B cell (primary cell): ENCODE data around the gene TCF12. TPM values are rescaled to one million over a fixed set of nuclear protein-coding genes. Genes with fewer than 3 reads are reported as not detected.

ENCODE experiments used
- ATAC-seq: fragments of 200-7000 bp; cut with Tn5 transposase; one replicate; pipeline ENCODE4 v1.10.0; 2021; ENCODE audit warnings: low read depth, mild to moderate bottlenecking, moderate number of reproducible peaks, moderate library complexity
- CTCF ChIA-PET: fragments of 350-600 bp; sonication (Branson Sonifier 250); formaldehyde crosslinking; loops from one replicate; lab custom pipeline; 2021; ENCODE audit warnings: antibody characterized with exemption, inconsistent platforms; lab: Charles Lee
- POLR2A ChIA-PET: fragments of 350-600 bp; sonication (Branson Sonifier 250); formaldehyde crosslinking; loops from one replicate; lab custom pipeline; 2021; ENCODE audit warnings: antibody characterized with exemption; lab: Charles Lee
- DNase-seq: peaks from one replicate; pipeline ENCODE4 v3.0.0; 2013
- H2AFZ ChIP-seq: 2 replicates; pipeline ENCODE4 v1.6.1; 2012; ENCODE audit warnings: mild to moderate bottlenecking, low read depth, low read length; ENCODE audit not compliant: insufficient read depth, poor library complexity, severe bottlenecking
- H3K27ac ChIP-seq, 2 donors: 1 replicate in 1 of 2; 2 replicates in 1 of 2; pipeline ENCODE4 v1.5.1; 2012 to 2013; ENCODE audit warnings: low read length in 2 of 2, mild to moderate bottlenecking in 2 of 2, moderate library complexity in 1 of 2
- H3K27me3 ChIP-seq, 4 experiments: fragments of 200-600 bp in 1 of 4; sonication (generic) in 1 of 4; replicated peaks in 1 of 4; 1 replicate in 2 of 4; 2 replicates in 2 of 4; pipeline versions ENCODE4 v1.6.1 to v1.7.0; 2013 to 2016; ENCODE audit warnings: low read length in 3 of 4, mild to moderate bottlenecking in 2 of 4, mixed read lengths in 1 of 4, moderate library complexity in 1 of 4; ENCODE audit not compliant: insufficient read depth in 4 of 4, control insufficient read depth in 3 of 4; ENCODE audit errors: control extremely low read depth in 1 of 4
- H3K36me3 ChIP-seq, 2 experiments: replicated peaks in 1 of 2; 1 replicate in 1 of 2; 2 replicates in 1 of 2; pipeline versions ENCODE4 v1.6.1 to v1.7.1; 2013; ENCODE audit warnings: low read length in 1 of 2; ENCODE audit not compliant: insufficient read depth in 2 of 2, control insufficient read depth in 1 of 2; ENCODE audit errors: control extremely low read depth in 1 of 2, extremely low read depth in 1 of 2
- H3K4me1 ChIP-seq, 2 donors: fragments of 200-600 bp in 1 of 2; sonication (generic) in 1 of 2; 1 replicate in 1 of 2; 2 replicates in 1 of 2; pipeline versions ENCODE4 v1.5.1 to v1.6.1; 2013 to 2017; ENCODE audit warnings: low read length in 2 of 2; ENCODE audit not compliant: control insufficient read depth in 2 of 2, insufficient read depth in 2 of 2
- H3K4me2 ChIP-seq: replicated peaks from 2 replicates; pipeline ENCODE3; 2012; ENCODE audit warnings: mild to moderate bottlenecking, low read depth, low read length; ENCODE audit not compliant: poor library complexity, severe bottlenecking
- H3K4me3 ChIP-seq, 5 experiments: fragments of 200-600 bp in 1 of 5; sonication (generic) in 1 of 5; 1 replicate in 3 of 5; 2 replicates in 2 of 5; pipeline versions ENCODE4 v1.5.1 to v1.7.0; 2011 to 2016; ENCODE audit warnings: low read length in 4 of 5, mild to moderate bottlenecking in 4 of 5, low read depth in 2 of 5, control low read depth in 1 of 5, moderate library complexity in 1 of 5; ENCODE audit not compliant: insufficient read depth in 1 of 5; ENCODE audit errors: control extremely low read depth in 1 of 5, extremely low read depth in 1 of 5
- H3K79me2 ChIP-seq: fragments of 200-600 bp; sonication (generic); one replicate; pipeline ENCODE4 v1.6.0; 2016; ENCODE audit warnings: low read length; ENCODE audit not compliant: control insufficient read depth, insufficient read depth
- H3K9ac ChIP-seq: fragments of 200-600 bp; sonication (generic); 2 replicates; pipeline ENCODE4 v1.6.1; 2017; ENCODE audit warnings: mild to moderate bottlenecking, low read length, moderate library complexity
- H3K9me3 ChIP-seq, 3 donors: one replicate each; pipeline versions ENCODE4 v1.6.1 to v1.7.1; 2013; ENCODE audit warnings: low read length in 2 of 3; ENCODE audit not compliant: control insufficient read depth in 2 of 3, insufficient read depth in 1 of 3; ENCODE audit errors: control extremely low read depth in 1 of 3
- H4K20me1 ChIP-seq: 2 replicates; pipeline ENCODE4 v1.6.0; 2012; ENCODE audit warnings: mild to moderate bottlenecking, low read length; ENCODE audit not compliant: insufficient read depth, control insufficient read depth, poor library complexity, severe bottlenecking
- H3K27ac Mint-ChIP-seq: one replicate; pipeline ENCODE4 v1.8.0; 2021; ENCODE audit warnings: mixed read lengths
- H3K27me3 Mint-ChIP-seq: one replicate; pipeline ENCODE4 v1.8.0; 2021; ENCODE audit warnings: mixed read lengths
- H3K4me1 Mint-ChIP-seq: one replicate; pipeline ENCODE4 v1.8.0; 2021; ENCODE audit warnings: mixed read lengths
- H3K4me3 Mint-ChIP-seq: one replicate; pipeline ENCODE4 v1.8.0; 2021; ENCODE audit warnings: mixed read lengths
- H3K9me3 Mint-ChIP-seq: one replicate; pipeline ENCODE4 v1.8.0; 2022; ENCODE audit warnings: mixed read lengths; ENCODE audit not compliant: insufficient read depth
- CTCF ChIP-seq: fragments of 200-600 bp; IDR thresholded peaks from one replicate; pipeline ENCODE4 v1.8.0; 2022; ENCODE audit warnings: antibody characterized with exemption, mild to moderate bottlenecking
- EZH2 ChIP-seq: IDR thresholded peaks from 2 replicates; pipeline ENCODE4 v1.6.1; 2012; ENCODE audit warnings: borderline replicate concordance, low read depth, mild to moderate bottlenecking, moderate library complexity, low read length; ENCODE audit not compliant: insufficient read depth, poor library complexity, severe bottlenecking
- WGBS: methylation state at CpG from one replicate; pipeline ENCODE4 v1.1.5; 2013; ENCODE audit warnings: missing lambda C conversion rate; ENCODE audit not compliant: insufficient coverage; 5-methylcytosine and 5-hydroxymethylcytosine counted together
- intact Hi-C: fragments of 100-400 bp; cut with micrococcal nuclease; formaldehyde crosslinking; loops from one replicate; pipeline ENCODE4 v1.10.0; 2022
- polyA plus RNA-seq: library from polyadenylated mRNA; depleted of rRNA; stranded (reverse); fragments of >200 nt; gene quantifications from 2 replicates; pipeline ENCODE4 v1.2.3, GENCODE V29; 2012
- total RNA-seq, 2 donors: library from RNA; stranded (reverse); fragments of 120-200 nt in 1 of 2; gene quantifications; 1 replicate in 1 of 2; 2 replicates in 1 of 2; pipeline versions ENCODE4 v1.2.3 to v1.2.4, GENCODE V29; 2013 to 2022

The TCF12 gene
- total and polyA plus RNA-seq, 2 donors (not counting 1 experiment from before 2014, with no cell fraction given), result 27.1 to 131 TPM

DNA sequence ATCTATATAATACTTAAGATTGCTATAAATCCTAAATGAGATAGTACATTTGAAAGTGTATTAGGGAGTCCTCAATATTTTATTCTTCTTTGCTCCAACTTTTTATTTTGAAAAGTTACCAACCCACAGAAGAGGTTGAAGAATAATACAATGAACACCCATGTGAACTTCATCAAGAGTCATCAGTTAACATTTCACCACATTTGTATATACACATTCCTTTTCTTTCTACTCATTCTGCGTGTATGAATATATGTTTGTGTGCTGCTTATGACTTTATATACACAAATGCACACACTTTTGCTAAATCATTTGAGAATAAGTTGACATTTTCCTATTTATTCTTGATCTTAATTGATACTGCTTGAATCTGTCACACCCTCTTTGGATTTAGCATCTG is 264.6 kb downstream of the TCF12 start:
- DNase-seq (no peak), ATAC-seq (no peak)
- no peaks in the 10 kb centered on the region for H3K79me2 ChIP-seq
- intact Hi-C loops, result no loop called here
- TF ChIP-seq CTCF (no peak), EZH2 (no peak)
- Mint-ChIP-seq H3K4me3 (no peak overlapping the region), H3K9me3 (no peaks in the 10 kb centered on the region), H3K27ac (no peak overlapping the region), H3K27me3 (no peaks in the 10 kb centered on the region), H3K4me1 (peaks cover 5% of the 10 kb centered on the region)
- H4K20me1 ChIP-seq, result no peaks in the 10 kb centered on the region
- H3K27ac ChIP-seq, result no peak overlapping the region
- H3K4me2 ChIP-seq, result no peak overlapping the region
- peaks cover 0 to 4% (median 0%) of the 10 kb centered on the region in 3 donors for H3K9me3 ChIP-seq
- H2AFZ ChIP-seq, result no peak overlapping the region
- no peak overlapping the region for H3K4me3 ChIP-seq
- no peak overlapping the region for H3K9ac ChIP-seq
- H3K36me3 ChIP-seq, result no peaks in the 10 kb centered on the region
- ChIA-PET POLR2A (no interaction called here), CTCF (no interaction called here)
- no peaks in the 10 kb centered on the region for H3K4me1 ChIP-seq
- no CpG with 5 or more reads among the region's 1 CpG for WGBS
- no peaks in the 10 kb centered on the region for H3K27me3 ChIP-seq

GRCh38 chr15:57183614-57184344 is 265.3 kb downstream of the TCF12 start:
- intact Hi-C loops, result no loop called here
- no peaks in the 10 kb centered on the region for H3K79me2 ChIP-seq
- H3K4me3 Mint-ChIP-seq, result no peak overlapping the region
- H3K36me3 ChIP-seq, result no peaks in the 10 kb centered on the region
- H3K27ac ChIP-seq, result no peak overlapping the region
- POLR2A ChIA-PET, result no interaction called here
- CTCF ChIA-PET, result interaction anchor here (0.6 to 0.7 kb wide), 2 partner anchors 193 to 344 kb away, joined by 3 read pairs; no protein-coding TSS in a partner anchor
- TF ChIP-seq CTCF (no peak), EZH2 (no peak)
- ATAC-seq, result no peak
- 100% methylated on average over 1 of the region's 5 CpGs for WGBS
- no peak overlapping the region for H3K4me2 ChIP-seq
- no peak for DNase-seq
- no peaks in the 10 kb centered on the region for H4K20me1 ChIP-seq
- H3K27me3 ChIP-seq, result no peaks in the 10 kb centered on the region
- H2AFZ ChIP-seq, result no peak overlapping the region
- H3K9ac ChIP-seq, result no peak overlapping the region
- no peaks in the 10 kb centered on the region for H3K27me3 Mint-ChIP-seq
- H3K4me1 Mint-ChIP-seq, result peaks cover 5% of the 10 kb centered on the region
- no peaks in the 10 kb centered on the region for H3K4me1 ChIP-seq
- H3K9me3 Mint-ChIP-seq, result no peaks in the 10 kb centered on the region
- no peak overlapping the region for H3K4me3 ChIP-seq
- peaks cover 0 to 4% (median 0%) of the 10 kb centered on the region in 3 donors for H3K9me3 ChIP-seq
- H3K27ac Mint-ChIP-seq, result no peak overlapping the region
